Upper lobe of right lung (tissue), 1 donor: ENCODE data around the gene CORIN. TPM values are rescaled to one million over a fixed set of nuclear protein-coding genes. Genes with fewer than 3 reads are reported as not detected.
A peak's percentile ranks its signal among the peaks of the same experiment; 100 is the strongest.
"Not testable (repeated sequence)": the region's sequence is repeated elsewhere in the genome, so short reads cannot be mapped to it uniquely, and the experiment has no call there.

Experiments
- ATAC-seq: fragments of 200-7000 bp; cut with Tn5 transposase; one replicate; pipeline ENCODE4 v1.9.1; 2020; ENCODE audit warnings: mild to moderate bottlenecking, moderate library complexity
- DNase-seq: peaks from one replicate; pipeline ENCODE4 v3.0.0-alpha.2; 2020
- H3K27ac ChIP-seq: fragments of 200-600 bp; one replicate; pipeline ENCODE4 v1.8.0; 2022
- H3K27me3 ChIP-seq: fragments of 200-600 bp; one replicate; pipeline ENCODE4 v1.8.0; 2022; ENCODE audit warnings: mild to moderate bottlenecking
- H3K36me3 ChIP-seq: fragments of 200-600 bp; one replicate; pipeline ENCODE4 v1.8.0; 2022
- H3K4me1 ChIP-seq: fragments of 200-600 bp; one replicate; pipeline ENCODE4 v1.8.0; 2022
- H3K4me3 ChIP-seq: fragments of 200-600 bp; one replicate; pipeline ENCODE4 v1.8.0; 2022; ENCODE audit warnings: mild to moderate bottlenecking
- H3K9me3 ChIP-seq: fragments of 200-600 bp; one replicate; pipeline ENCODE4 v1.8.0; 2022
- intact Hi-C: fragments of 100-400 bp; cut with DNase I; formaldehyde crosslinking; loops from one replicate; pipeline ENCODE4 v1.11.0; 2022
- total RNA-seq: library from RNA; stranded (reverse); fragmentation: NEBNext Ultra II Directional; extraction: Animal tissue kit (Norgen Biotek cat#: 25700); gene quantifications from one replicate; pipeline ENCODE4 v1.2.1, GENCODE V29; 2021
- TF ChIP-seq, protein P1 (sequence below): fragments of 200-600 bp; IDR thresholded peaks from one replicate; pipeline ENCODE4 v1.8.0; 2022; ENCODE audit warnings: antibody characterized with exemption
- donor health status: DM: no; HTN: yes; CAD: no; lungs with severe emphysema.

The CORIN gene
- total RNA-seq, 1 donor from 2014 or later: 3.7 TPM

DNA sequence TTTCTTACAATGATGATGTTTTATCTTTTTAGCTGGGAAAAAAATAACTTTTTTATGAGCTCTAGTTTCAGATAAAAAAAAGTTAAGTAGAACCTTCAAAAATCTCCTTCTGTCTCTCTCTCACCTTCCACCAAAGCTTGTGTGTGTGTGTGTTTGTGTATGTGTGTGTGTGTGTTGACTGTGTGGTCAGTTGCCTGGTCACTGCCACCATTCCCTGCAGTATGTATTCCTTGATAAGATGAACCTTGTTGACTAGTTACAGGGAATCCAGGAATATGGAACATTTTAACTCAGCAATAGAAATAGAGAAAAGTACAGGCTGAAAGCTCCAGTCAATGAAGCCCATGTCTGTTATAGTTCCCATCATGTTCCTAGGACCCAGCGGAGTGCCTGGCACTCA lies 143.5 kb downstream of the CORIN start:
- ATAC-seq (no peak), DNase-seq (no peak)
- Histone ChIP-seq H3K27ac (no peak overlapping the region), H3K27me3 (no peaks in the 10 kb centered on the region), H3K9me3 (no peaks in the 10 kb centered on the region), H3K4me1 (no peaks in the 10 kb centered on the region), H3K4me3 (no peak overlapping the region), H3K36me3 (no peaks in the 10 kb centered on the region)
- TF ChIP-seq, protein P1, sequence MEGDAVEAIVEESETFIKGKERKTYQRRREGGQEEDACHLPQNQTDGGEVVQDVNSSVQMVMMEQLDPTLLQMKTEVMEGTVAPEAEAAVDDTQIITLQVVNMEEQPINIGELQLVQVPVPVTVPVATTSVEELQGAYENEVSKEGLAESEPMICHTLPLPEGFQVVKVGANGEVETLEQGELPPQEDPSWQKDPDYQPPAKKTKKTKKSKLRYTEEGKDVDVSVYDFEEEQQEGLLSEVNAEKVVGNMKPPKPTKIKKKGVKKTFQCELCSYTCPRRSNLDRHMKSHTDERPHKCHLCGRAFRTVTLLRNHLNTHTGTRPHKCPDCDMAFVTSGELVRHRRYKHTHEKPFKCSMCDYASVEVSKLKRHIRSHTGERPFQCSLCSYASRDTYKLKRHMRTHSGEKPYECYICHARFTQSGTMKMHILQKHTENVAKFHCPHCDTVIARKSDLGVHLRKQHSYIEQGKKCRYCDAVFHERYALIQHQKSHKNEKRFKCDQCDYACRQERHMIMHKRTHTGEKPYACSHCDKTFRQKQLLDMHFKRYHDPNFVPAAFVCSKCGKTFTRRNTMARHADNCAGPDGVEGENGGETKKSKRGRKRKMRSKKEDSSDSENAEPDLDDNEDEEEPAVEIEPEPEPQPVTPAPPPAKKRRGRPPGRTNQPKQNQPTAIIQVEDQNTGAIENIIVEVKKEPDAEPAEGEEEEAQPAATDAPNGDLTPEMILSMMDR: no peak
- intact Hi-C loops: no loop called here

GRCh38 chr4:47692691-47693090 lies 145.2 kb downstream of the CORIN start:
- intact Hi-C loops: no loop called here
- Histone ChIP-seq H3K27me3 (no peaks in the 10 kb centered on the region), H3K9me3 (no peaks in the 10 kb centered on the region), H3K4me1 (no peaks in the 10 kb centered on the region), H3K27ac (no peak overlapping the region), H3K4me3 (no peak overlapping the region), H3K36me3 (no peaks in the 10 kb centered on the region)
- TF ChIP-seq, protein P1: no peak
- DNase-seq (no peak), ATAC-seq (no peak)

- H3K27ac ChIP-seq, intact Hi-C loops, DNase-seq, H3K9me3 ChIP-seq, H3K36me3 ChIP-seq, H3K4me1 ChIP-seq, H3K27me3 ChIP-seq, ATAC-seq, H3K4me3 ChIP-seq: not testable (repeated sequence)
These were observed 146.0 kb downstream of the CORIN start for GRCh38 chr4:47691757-47692383.

DNA sequence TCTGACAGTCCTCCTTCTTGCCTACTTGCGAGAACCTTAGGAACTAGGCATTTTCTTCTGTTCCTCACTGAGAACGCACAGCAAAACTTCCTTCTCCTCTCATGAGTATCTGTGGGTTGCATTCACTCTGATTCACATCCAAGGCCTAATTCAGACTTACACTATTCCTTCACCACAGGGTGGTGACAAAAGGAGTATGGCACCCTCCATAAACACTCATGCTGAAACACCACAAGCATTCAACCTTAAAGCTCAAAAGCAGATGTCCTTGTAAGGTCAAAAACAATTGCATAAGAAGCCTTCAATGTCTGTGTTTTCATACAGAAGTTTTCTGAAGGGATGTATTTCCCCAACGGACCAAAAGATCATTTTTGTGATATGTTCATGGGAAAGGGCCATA lies 147.3 kb downstream of the CORIN start:
- Histone ChIP-seq H3K36me3 (no peaks in the 10 kb centered on the region), H3K4me3 (no peak overlapping the region), H3K9me3 (no peaks in the 10 kb centered on the region), H3K27ac (no peak overlapping the region), H3K4me1 (no peaks in the 10 kb centered on the region), H3K27me3 (no peaks in the 10 kb centered on the region)
- no peak for DNase-seq
- ATAC-seq: no peak
- TF ChIP-seq, protein P1: no peak
- intact Hi-C loops: no loop called here

- Histone ChIP-seq H3K4me1 (no peaks in the 10 kb centered on the region), H3K27me3 (no peaks in the 10 kb centered on the region), H3K36me3 (no peaks in the 10 kb centered on the region), H3K4me3 (no peak overlapping the region), H3K9me3 (no peaks in the 10 kb centered on the region), H3K27ac (no peak overlapping the region)
- ATAC-seq (peak; percentile 98), DNase-seq (peak; percentile 67)
- intact Hi-C loops: no loop called here
- TF ChIP-seq, protein P1: peak; percentile 70
These were observed 151.5 kb downstream of the CORIN start for GRCh38 chr4:47686294-47686872.

- intact Hi-C loops: no loop called here
- H3K4me3 ChIP-seq: no peak overlapping the region
- no peaks in the 10 kb centered on the region for H3K27me3 ChIP-seq
- TF ChIP-seq, protein P1: no peak
- DNase-seq (no peak), ATAC-seq (no peak)
- H3K9me3 ChIP-seq: no peaks in the 10 kb centered on the region
- H3K4me1 ChIP-seq: no peaks in the 10 kb centered on the region
- H3K27ac ChIP-seq: no peak overlapping the region
- H3K36me3 ChIP-seq: no peaks in the 10 kb centered on the region
These were observed 162.1 kb downstream of the CORIN start for GRCh38 chr4:47675806-47676205.
